ENCODE data around the gene IGFBP5.

IGFBP5 gene

GRCh38 chr2:216739035-216739434 is 43.7 kb upstream of the IGFBP5 start:
- ATAC-seq = no peak

DNA sequence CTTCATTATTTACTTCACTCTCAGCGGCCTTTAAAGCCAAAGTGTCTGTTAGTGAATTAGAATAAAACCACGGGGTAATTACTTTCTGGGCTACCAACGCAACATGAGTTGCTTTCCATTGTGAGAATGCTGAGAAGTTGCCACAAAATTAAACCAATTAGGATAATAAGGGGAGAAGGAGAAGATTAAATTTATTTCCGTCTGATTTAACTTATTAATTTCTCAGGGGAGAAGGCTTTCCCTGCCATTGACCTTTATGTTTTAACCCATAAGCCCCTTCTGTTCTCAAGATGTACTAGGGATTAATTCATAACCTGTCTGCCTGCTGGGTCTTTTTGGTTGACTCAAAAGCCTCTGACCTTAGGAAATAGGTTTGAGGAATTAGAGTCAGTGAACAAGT is 42.3 kb upstream of the IGFBP5 start:
- no peak for ATAC-seq
- TF ChIP-seq, protein P1, sequence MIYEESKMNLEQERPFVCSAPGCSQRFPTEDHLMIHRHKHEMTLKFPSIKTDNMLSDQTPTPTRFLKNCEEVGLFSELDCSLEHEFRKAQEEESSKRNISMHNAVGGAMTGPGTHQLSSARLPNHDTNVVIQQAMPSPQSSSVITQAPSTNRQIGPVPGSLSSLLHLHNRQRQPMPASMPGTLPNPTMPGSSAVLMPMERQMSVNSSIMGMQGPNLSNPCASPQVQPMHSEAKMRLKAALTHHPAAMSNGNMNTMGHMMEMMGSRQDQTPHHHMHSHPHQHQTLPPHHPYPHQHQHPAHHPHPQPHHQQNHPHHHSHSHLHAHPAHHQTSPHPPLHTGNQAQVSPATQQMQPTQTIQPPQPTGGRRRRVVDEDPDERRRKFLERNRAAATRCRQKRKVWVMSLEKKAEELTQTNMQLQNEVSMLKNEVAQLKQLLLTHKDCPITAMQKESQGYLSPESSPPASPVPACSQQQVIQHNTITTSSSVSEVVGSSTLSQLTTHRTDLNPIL (CRISPR knock-in tag; IDR thresholded peaks at IDR 0.05; ENCODE audit: low read depth) = no peak
- no peak for TF ChIP-seq BACH2 (CRISPR knock-in tag; IDR thresholded peaks at IDR 0.05; ENCODE audit: borderline replicate concordance)

More at GRCh38 chr2:216739035-216739434, 43.7 kb upstream of the IGFBP5 start:
- no peak for TF ChIP-seq ZC3H10 (CRISPR knock-in tag; IDR thresholded peaks at IDR 0.05)
- TF ChIP-seq, protein P2, sequence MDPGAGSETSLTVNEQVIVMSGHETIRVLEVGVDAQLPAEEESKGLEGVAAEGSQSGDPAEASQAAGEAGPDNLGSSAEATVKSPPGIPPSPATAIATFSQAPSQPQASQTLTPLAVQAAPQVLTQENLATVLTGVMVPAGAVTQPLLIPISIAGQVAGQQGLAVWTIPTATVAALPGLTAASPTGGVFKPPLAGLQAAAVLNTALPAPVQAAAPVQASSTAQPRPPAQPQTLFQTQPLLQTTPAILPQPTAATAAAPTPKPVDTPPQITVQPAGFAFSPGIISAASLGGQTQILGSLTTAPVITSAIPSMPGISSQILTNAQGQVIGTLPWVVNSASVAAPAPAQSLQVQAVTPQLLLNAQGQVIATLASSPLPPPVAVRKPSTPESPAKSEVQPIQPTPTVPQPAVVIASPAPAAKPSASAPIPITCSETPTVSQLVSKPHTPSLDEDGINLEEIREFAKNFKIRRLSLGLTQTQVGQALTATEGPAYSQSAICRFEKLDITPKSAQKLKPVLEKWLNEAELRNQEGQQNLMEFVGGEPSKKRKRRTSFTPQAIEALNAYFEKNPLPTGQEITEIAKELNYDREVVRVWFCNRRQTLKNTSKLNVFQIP (CRISPR knock-in tag; IDR thresholded peaks at IDR 0.05; ENCODE audit: borderline replicate concordance, low read depth) = no peak
- TF ChIP-seq ESRRG (CRISPR knock-in tag; IDR thresholded peaks at IDR 0.05) = no peak
- no peak for TF ChIP-seq GLIS3 (CRISPR knock-in tag; IDR thresholded peaks at IDR 0.05)
- no peak for TF ChIP-seq ZNF8 (CRISPR knock-in tag; IDR thresholded peaks at IDR 0.05)

GRCh38 chr2:216736326-216736725 is 41.0 kb upstream of the IGFBP5 start:
- no peak for ATAC-seq
- no peak for TF ChIP-seq ZNF8 (CRISPR knock-in tag; IDR thresholded peaks at IDR 0.05)
- TF ChIP-seq, protein P2 (CRISPR knock-in tag; IDR thresholded peaks at IDR 0.05; ENCODE audit: borderline replicate concordance, low read depth) = no peak
- TF ChIP-seq ZNF70 (CRISPR knock-in tag; IDR thresholded peaks at IDR 0.05) = no peak
- TF ChIP-seq, protein P1 (CRISPR knock-in tag; IDR thresholded peaks at IDR 0.05; ENCODE audit: low read depth) = no peak

DNA sequence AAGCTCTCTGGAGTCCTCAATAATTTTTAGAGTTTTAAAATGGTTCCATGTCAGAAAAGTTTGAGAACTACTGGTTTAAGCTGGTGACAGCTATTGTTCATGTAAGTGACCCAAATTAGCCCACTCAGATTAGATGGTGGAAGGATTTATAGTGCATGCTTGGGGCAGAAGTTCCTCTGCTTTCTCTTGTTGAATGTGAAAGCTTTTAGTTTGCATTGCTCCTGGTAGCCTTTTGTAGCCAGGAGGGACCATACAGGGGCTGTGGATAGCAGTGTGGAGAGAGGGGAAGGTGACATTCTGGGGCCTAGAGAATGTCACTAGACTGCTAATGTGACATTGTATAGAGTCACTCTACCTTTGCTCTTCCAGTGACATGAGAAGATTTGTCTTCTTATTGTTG is 40.3 kb upstream of the IGFBP5 start:
- peak; percentile 34 for ATAC-seq
- TF ChIP-seq TCF4 (CRISPR knock-in tag; IDR thresholded peaks at IDR 0.05; ENCODE audit: borderline replicate concordance) = no peak
- TF ChIP-seq BACH2 (CRISPR knock-in tag; IDR thresholded peaks at IDR 0.05; ENCODE audit: borderline replicate concordance) = no peak
- TF ChIP-seq ZFP3 (CRISPR knock-in tag; IDR thresholded peaks at IDR 0.05) = no peak
- TF ChIP-seq, protein P3, sequence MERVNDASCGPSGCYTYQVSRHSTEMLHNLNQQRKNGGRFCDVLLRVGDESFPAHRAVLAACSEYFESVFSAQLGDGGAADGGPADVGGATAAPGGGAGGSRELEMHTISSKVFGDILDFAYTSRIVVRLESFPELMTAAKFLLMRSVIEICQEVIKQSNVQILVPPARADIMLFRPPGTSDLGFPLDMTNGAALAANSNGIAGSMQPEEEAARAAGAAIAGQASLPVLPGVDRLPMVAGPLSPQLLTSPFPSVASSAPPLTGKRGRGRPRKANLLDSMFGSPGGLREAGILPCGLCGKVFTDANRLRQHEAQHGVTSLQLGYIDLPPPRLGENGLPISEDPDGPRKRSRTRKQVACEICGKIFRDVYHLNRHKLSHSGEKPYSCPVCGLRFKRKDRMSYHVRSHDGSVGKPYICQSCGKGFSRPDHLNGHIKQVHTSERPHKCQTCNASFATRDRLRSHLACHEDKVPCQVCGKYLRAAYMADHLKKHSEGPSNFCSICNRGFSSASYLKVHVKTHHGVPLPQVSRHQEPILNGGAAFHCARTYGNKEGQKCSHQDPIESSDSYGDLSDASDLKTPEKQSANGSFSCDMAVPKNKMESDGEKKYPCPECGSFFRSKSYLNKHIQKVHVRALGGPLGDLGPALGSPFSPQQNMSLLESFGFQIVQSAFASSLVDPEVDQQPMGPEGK (CRISPR knock-in tag; IDR thresholded peaks at IDR 0.05; ENCODE audit: borderline replicate concordance) = no peak
- no peak for TF ChIP-seq OSR1 (CRISPR knock-in tag; IDR thresholded peaks at IDR 0.05)
- TF ChIP-seq, protein P2 (CRISPR knock-in tag; IDR thresholded peaks at IDR 0.05; ENCODE audit: borderline replicate concordance, low read depth) = no peak
- no peak for TF ChIP-seq CSDC2 (CRISPR knock-in tag; IDR thresholded peaks at IDR 0.05)
- TF ChIP-seq, protein P1 (CRISPR knock-in tag; IDR thresholded peaks at IDR 0.05; ENCODE audit: low read depth) = no peak
- no peak for TF ChIP-seq ZFP30 (CRISPR knock-in tag; IDR thresholded peaks at IDR 0.05)
- TF ChIP-seq RARB (CRISPR knock-in tag; IDR thresholded peaks at IDR 0.05) = no peak
